ENCODE data around the gene LHFPL3.
"Not testable (repeated sequence)": the region's sequence is repeated elsewhere in the genome, so short reads cannot be mapped to it uniquely, and the experiment has no call there.

Gene LHFPL3

GRCh38 chr7:104721027-104721426, 392.6 kb downstream of the LHFPL3 start:
- DNase-seq, result not testable (repeated sequence)

GRCh38 chr7:104723001-104723400, 394.6 kb downstream of the LHFPL3 start:
- no peak for DNase-seq

GRCh38 chr7:104758504-104758903, 430.1 kb downstream of the LHFPL3 start:
- DNase-seq, result no peak

- DNase-seq, result no peak
Measured at GRCh38 chr7:104761892-104762291, 433.5 kb downstream of the LHFPL3 start.

GRCh38 chr7:104767113-104767512, 438.7 kb downstream of the LHFPL3 start:
- no peak for DNase-seq

- no peak for DNase-seq
Measured at GRCh38 chr7:104767826-104768536, 439.6 kb downstream of the LHFPL3 start.

GRCh38 chr7:104772405-104773345, 444.3 kb downstream of the LHFPL3 start:
- no peak for DNase-seq

GRCh38 chr7:104773796-104774195, 445.4 kb downstream of the LHFPL3 start:
- no peak for DNase-seq

- no peak for DNase-seq
Measured at GRCh38 chr7:104775531-104775930, 447.1 kb downstream of the LHFPL3 start.

- DNase-seq, result no peak
Measured at GRCh38 chr7:104777301-104777800, 448.9 kb downstream of the LHFPL3 start.

- no peak for DNase-seq
Measured at GRCh38 chr7:104779888-104780287, 451.5 kb downstream of the LHFPL3 start.

- no peak for DNase-seq
Measured at GRCh38 chr7:104784686-104785085, 456.3 kb downstream of the LHFPL3 start.

- no peak for DNase-seq
Measured at GRCh38 chr7:104789780-104790179, 461.4 kb downstream of the LHFPL3 start.

- no peak for DNase-seq
Measured at GRCh38 chr7:104790440-104790839, 462.0 kb downstream of the LHFPL3 start.

- DNase-seq, result peak in 1 of 3 experiments; percentile 53
Measured at GRCh38 chr7:104791080-104791479, 462.7 kb downstream of the LHFPL3 start.

GRCh38 chr7:104793066-104793465, 464.7 kb downstream of the LHFPL3 start:
- no peak for DNase-seq

GRCh38 chr7:104794154-104794553, 465.8 kb downstream of the LHFPL3 start:
- no peak for DNase-seq

GRCh38 chr7:104794589-104794988, 466.2 kb downstream of the LHFPL3 start:
- DNase-seq, result no peak

GRCh38 chr7:104795086-104795485, 466.7 kb downstream of the LHFPL3 start:
- no peak for DNase-seq

GRCh38 chr7:104795616-104796398, 467.4 kb downstream of the LHFPL3 start:
- DNase-seq, result no peak

GRCh38 chr7:104800307-104800706, 471.9 kb downstream of the LHFPL3 start:
- DNase-seq, result no peak

- DNase-seq, result no peak
Measured at GRCh38 chr7:104801022-104801421, 472.6 kb downstream of the LHFPL3 start.

GRCh38 chr7:104803931-104804330, 475.5 kb downstream of the LHFPL3 start:
- no peak for DNase-seq
